GM15510 (cell line): ENCODE measurements around the gene CEP112.

Source experiments
- POLR2A ChIP-seq: IDR thresholded peaks from 3 replicates; pipeline ENCODE4 v1.6.1; 2011; ENCODE audit warnings: borderline replicate concordance; ENCODE audit not compliant: insufficient read length; ENCODE audit errors: extremely low read depth

The CEP112 gene

GRCh38 chr17:65644545-65644944 is 547.4 kb downstream of the CEP112 start:
- TF ChIP-seq POLR2A, result no peak

- TF ChIP-seq POLR2A, result no peak
These were observed 553.5 kb downstream of the CEP112 start for GRCh38 chr17:65638221-65638975.

- TF ChIP-seq POLR2A, result no peak
These were observed 554.1 kb downstream of the CEP112 start for GRCh38 chr17:65637786-65638185.

GRCh38 chr17:65634533-65634932 is 557.4 kb downstream of the CEP112 start:
- no peak for TF ChIP-seq POLR2A

GRCh38 chr17:65633988-65634387 is 557.9 kb downstream of the CEP112 start:
- no peak for TF ChIP-seq POLR2A

- no peak for TF ChIP-seq POLR2A
These were observed 558.6 kb downstream of the CEP112 start for GRCh38 chr17:65633146-65633881.

GRCh38 chr17:65630502-65630901 is 561.4 kb downstream of the CEP112 start:
- no peak for TF ChIP-seq POLR2A

- no peak for TF ChIP-seq POLR2A
These were observed 562.7 kb downstream of the CEP112 start for GRCh38 chr17:65629234-65629690.

- TF ChIP-seq POLR2A, result no peak
These were observed 563.3 kb downstream of the CEP112 start for GRCh38 chr17:65628644-65629036.

GRCh38 chr17:65627891-65628643 is 563.9 kb downstream of the CEP112 start:
- TF ChIP-seq POLR2A, result no peak

- no peak for TF ChIP-seq POLR2A
These were observed 564.8 kb downstream of the CEP112 start for GRCh38 chr17:65627108-65627507.

GRCh38 chr17:65626451-65626850 is 565.5 kb downstream of the CEP112 start:
- no peak for TF ChIP-seq POLR2A

GRCh38 chr17:65618516-65618915 is 573.4 kb downstream of the CEP112 start:
- no peak for TF ChIP-seq POLR2A

- no peak for TF ChIP-seq POLR2A
These were observed 574.4 kb downstream of the CEP112 start for GRCh38 chr17:65617496-65617895.

GRCh38 chr17:65609749-65610148 is 582.2 kb downstream of the CEP112 start:
- no peak for TF ChIP-seq POLR2A
